NCI-H2171 treated with DMSO at 0.1 percent for 48 hours (cell line): ENCODE data around the gene GPR39.

ENCODE experiments used
- DNase-seq: peaks from one replicate; lab custom pipeline; 2025; lab: John Stamatoyannopoulos, UW

Gene GPR39

GRCh38 chr2:132567682-132568081 lies 151.1 kb downstream of the GPR39 start:
- DNase-seq: no peak

- no peak for DNase-seq
These were observed 152.1 kb downstream of the GPR39 start for GRCh38 chr2:132568656-132569055.

DNA sequence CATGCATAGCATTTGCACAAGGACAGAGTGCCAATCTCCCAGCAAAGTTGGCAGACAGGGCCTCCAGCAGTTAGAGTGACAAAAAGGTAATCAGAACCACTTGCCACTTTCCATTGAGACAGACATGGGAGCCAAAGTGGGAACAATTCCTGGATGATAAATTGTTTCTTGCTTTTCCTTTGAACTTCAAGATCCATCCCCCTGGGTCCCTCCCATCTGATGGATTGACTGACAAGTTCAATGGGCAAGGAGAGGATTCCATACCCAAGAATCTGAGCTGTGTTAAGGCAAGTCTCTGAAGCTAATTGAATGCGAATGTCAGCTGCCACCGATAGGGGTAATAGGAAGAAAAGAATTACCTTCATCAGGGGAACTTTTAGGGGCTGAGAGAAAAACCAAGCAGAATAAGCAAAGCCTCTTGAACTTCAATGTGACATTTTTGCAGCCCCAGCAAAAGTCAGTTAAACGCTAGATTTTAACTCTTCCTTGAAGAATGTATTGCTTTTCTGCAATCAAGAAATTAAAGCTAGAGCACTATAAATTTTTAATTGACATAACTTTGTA lies 156.9 kb downstream of the GPR39 start:
- DNase-seq: no peak

- DNase-seq: no peak
These were observed 161.1 kb downstream of the GPR39 start for GRCh38 chr2:132577686-132578085.

GRCh38 chr2:132581591-132581990 lies 165.0 kb downstream of the GPR39 start:
- DNase-seq: no peak

DNA sequence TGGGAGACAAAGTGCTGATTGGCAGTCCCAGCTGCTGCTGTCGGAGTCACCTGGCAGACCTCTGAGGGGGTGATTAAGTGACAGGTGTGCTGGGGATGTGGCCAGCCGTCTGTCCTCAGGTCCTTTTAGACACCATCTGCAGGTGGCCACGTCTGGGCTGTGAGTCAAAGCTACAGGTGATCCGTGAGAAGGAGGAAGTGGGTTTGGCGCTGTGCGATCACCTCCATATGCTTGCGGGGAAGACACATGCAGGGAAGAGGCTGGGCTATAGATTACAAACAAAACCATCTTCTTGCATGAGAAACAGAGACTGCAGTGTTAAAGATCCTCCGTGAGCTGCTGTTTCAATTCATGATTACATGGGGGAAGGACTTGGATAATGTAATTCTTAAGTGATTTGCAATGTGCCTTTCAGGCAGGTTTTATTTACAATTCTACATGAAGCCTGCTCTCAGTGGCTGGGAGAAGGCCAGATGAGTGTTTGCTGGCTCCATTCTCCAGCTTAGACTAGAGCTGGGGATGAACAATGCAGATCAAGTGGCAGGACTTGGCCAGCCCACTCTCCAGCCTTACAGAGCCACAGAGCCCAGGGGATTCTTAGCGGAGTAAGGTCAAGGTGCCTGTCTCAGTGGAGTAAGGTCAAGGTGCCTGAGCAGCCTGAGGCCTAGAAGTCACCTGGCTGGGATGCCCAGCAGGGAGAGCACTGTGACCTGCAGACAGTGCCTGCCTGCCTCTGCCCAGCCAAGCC lies 165.6 kb downstream of the GPR39 start:
- DNase-seq: peak; percentile 69

DNA sequence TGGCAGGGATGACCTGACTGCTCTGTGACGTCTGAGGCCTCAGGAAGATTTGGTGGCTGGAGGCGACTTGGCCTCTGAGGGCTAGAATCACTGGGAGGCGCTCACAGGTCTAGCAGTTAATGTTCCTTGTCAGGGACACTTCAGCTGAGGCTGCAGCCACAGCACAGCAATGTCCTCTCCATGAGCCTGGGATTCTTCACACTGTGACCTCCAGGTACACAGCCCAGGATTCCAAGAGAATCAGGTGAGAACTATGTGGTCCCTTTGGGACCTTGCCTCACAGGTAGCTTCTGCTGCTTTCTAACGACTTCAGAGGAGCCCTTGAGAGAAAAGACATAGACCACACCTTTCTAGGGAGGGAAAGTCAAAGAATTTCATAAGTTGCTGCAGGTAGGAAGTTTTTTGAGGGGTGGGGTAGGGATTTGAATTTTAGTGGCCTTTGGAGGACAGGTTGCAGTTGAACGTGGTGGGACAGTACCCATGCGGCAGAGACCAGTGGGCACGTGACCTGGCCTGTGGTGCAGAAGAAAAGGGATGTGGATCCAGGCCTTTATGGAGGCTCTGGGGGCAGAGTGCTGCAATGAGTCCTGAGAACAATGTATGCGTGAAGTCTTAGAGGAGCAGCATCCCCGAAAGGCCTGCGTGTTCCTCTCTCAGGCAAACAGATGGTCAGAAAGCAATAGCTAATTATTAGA lies 167.2 kb downstream of the GPR39 start:
- no peak for DNase-seq

DNA sequence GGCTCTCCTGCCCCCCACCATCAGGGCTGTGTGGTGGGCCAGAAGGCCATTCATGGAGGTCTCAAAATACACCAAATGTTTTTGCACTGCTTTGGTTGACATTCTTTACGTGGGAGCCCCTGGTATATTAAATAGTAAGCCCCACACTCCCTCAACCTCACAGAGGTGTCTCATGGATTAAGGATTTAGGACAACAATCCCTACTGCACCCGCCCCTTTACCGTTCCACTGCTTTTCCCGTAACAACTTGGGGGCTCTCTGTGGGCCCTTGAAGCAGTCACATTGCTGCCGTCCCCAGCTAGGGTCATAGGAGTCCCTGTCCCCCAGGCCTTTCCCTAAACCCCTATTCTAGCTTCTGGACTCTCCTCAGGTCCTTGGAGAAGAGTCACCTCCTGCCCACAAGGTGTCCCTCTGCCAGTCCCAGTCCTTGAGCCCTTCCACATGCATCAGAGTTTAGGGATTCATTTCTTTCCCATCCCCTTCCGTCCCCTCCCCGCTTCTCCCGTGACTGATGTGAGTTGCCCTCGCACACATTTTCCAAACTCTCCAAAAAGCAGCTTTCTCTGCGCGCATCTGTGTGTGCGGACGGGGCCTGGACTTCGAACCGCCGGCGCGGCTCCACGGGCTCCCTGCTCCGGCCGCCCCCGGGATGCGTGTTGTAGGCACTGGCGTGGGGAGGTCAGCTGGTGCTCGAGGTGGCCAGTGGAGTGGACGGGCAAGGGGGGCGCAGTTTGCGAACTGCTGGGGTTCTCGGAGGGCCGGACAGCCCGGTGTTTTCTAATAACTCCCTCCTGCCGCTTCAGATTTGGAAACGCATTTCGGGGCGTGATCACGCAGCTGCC lies 168.6 kb downstream of the GPR39 start:
- DNase-seq: no peak

DNA sequence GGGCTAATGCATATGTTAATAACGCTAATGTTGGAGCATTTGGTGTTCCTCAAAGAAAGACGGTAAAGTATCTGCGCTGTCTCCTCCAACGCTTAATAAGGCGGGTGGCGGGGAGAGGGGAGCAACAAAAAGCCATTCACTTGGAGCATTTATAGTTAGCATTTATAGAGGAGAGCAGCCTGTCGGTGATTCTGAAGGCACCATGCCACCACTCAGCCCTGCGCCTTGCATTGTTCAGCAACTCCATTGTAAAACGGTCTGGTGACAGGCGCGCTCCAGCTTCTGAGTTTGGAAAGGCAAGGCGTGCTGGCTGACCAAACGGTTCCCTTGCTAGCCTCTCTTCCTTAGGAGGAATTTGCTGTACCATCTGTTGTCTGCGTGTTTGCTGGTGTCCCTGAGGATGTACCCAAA lies 169.5 kb downstream of the GPR39 start:
- no peak for DNase-seq

DNA sequence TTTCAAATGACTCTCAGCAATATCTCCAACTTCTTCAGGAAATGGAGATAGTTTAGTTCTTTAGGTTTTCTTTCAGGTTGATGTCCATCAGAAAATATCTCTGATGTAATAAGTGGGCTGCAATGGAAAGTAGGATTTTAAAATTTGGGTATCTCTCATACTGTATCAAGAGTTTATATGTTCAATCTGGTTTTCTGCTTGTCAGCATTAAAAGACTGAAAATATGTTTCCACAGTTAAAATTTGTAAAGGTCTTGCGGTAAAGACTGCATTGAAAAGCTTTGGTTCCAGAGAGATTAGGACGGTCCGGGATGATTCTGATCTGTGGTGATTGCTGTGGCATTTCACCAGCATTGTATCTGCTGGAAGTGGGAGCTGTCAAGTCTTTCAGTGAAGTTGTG lies 170.2 kb downstream of the GPR39 start:
- DNase-seq: no peak

DNA sequence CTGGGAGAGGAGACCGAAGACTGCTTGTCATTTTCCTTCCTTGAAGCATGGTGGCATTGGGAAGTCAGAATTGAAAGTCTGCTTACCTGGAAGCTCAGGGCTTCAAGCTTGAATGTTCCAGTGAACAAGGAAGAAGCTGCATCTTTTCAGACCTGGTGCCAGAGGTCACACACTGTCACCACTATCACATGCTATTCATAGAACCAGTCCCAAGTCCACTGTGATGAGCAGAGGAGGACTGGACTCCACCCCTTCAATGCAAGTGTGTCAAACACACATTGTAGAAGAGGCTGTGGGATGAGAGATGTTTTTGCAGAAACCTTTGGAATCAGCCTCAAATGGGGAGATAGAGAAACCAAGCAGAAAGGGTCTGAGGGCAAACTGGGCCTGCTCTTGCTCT lies 172.0 kb downstream of the GPR39 start:
- no peak for DNase-seq

GRCh38 chr2:132589111-132589830 lies 172.7 kb downstream of the GPR39 start:
- no peak for DNase-seq

- no peak for DNase-seq
These were observed 173.4 kb downstream of the GPR39 start for GRCh38 chr2:132589966-132590365.

DNA sequence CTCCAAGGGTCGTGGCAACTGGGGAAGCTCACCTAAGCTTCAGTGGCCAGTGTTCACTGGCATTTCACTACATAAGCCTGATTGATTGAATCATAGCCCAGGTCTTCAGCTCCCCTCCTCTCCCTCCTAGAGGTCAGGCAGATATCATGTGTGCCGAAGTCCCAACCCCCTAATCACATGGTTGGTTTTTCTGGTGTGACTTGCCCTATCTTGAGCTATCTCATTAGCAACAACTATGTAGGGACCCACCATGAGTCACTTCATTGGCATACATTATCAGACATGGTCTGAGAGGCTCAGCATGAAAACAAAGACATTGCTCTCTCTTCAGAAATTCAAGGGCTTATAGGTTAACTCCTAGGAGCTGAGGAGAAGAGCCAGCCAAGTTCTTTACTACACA lies 176.6 kb downstream of the GPR39 start:
- no peak for DNase-seq

DNA sequence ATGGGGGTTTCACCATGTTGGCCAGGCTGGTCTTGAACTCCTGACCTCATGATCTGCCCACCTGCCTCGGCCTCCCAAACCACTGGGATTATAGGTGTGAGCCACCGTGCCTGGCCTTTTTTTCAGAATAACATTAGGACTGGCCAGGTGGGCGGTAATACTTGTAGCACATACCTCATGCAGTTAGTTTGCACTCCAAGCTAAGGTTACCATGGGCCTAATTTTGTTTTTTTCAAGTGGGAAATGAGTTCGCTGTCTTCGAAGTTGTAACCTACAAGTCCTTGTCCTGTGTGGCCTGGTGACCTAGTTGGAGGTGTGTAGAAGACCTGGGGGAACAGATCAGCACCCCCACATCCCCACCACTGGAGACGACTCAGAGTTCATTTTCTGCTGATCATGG lies 178.6 kb downstream of the GPR39 start:
- no peak for DNase-seq

DNA sequence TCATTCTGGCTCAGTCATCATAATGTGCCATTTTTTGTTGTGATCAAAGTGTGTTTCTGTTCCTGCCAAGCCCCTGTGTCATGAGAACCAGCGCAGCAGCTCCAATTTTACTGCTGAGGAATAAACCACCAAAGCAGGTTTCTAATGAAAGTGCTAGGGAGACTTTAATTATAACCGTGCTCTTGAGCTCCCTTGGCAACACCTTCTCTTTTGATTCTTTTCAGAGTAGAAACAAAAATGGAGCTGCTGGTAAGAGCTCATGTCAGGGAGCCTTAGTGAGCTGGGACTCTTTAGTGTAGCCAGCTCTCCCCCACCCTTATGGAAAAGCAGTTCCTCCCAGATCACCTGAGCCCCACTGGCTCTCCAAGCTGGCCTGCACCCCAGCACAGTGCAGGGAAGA lies 179.1 kb downstream of the GPR39 start:
- no peak for DNase-seq

DNA sequence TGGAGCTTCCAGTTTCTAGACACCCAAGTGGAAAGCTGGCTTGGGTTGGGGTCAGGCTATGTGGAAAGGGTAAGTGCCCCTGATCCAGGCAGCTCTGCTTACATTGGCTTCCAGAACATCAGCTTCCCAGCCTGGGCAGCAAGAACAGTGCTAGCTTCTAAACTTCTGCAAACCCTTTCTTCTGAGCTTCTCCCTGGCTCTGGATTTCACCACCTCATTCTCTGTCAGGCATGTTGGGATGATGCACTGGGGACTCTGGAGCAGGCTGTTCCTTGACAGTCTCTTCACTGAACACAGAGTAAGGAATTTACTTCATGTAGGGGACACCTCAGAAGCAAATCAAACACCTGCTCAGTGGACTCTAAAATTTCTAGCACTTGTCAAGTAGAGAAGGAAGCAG lies 180.6 kb downstream of the GPR39 start:
- DNase-seq: no peak

- no peak for DNase-seq
These were observed 181.2 kb downstream of the GPR39 start for GRCh38 chr2:132597831-132598230.

- DNase-seq: no peak
These were observed 181.9 kb downstream of the GPR39 start for GRCh38 chr2:132598536-132598935.

- DNase-seq: no peak
These were observed 183.0 kb downstream of the GPR39 start for GRCh38 chr2:132599556-132599955.

- DNase-seq: no peak
These were observed 188.0 kb downstream of the GPR39 start for GRCh38 chr2:132604561-132604960.
